ENCODE results near the gene ENTPD5. TPM values are rescaled to one million over a fixed set of nuclear protein-coding genes. Genes with fewer than 3 reads are reported as not detected.
"Not testable (repeated sequence)": the region's sequence is repeated elsewhere in the genome, so short reads cannot be mapped to it uniquely, and the experiment has no call there.

ENTPD5 gene
- total RNA-seq, 1 donor from 2014 or later: 9.9 TPM

DNA sequence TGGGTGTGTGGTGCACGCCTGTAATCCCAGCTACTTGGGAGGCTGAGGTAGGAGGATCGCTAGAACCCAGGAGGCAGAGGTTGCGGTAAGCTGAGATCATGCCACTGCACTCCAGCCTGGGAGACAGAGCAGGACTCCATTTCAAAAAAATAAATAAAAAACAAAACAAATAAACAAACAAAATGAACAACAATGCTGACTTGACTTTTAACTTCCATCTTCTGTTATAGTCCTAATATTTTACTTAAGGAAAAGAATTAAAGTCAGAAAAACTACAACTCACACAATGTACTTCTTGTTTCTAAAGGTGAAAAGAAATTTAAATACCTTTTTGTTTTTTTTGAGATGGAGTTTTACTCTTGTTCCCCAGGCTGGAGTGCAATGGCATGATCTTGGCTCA lies 13.4 kb downstream of the ENTPD5 start:
- DNase-seq: not testable (repeated sequence)

DNA sequence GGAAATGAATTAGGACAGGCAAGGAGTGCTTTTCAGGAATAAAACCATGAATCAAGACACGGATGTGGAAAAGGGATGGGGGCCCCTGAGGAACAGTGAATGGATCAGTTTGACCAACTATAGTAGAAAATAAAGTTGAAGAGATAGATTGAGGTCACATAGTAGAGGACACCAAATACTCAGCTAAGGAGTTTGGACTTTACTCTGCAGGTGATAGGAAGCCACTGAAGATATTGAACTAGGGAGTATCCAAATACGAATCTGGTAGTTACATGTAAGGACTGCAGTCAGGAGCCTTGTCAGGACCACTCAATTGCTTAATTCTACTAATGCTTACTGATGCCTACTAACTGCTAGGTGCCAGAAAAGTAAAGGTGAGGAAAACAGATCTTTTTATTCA lies 20.4 kb downstream of the ENTPD5 start:
- no peak for DNase-seq

DNA sequence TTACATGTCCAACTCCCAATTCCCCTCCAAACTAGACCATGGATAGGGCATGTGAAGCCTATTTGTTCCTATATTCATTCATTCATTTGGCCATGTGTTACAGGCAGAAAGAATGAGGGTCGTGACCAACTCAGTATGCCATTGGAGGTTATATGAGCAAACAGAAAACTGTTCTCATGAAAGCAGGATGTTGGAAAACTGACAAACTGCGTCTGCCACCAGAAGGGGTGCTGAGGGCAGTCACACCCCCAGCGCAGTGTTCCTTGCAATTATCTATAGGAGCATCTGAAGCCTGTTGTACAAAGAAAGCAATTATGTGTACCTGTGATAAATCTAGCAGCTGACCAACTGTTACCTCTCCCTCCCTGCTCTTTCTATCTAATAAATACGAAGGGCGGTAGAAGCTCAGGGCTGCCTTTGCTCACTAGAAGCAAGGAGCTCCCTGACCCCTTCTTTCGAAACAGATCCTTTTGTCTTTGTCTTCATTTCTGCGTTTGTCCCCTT lies 21.1 kb downstream of the ENTPD5 start:
- DNase-seq: no peak

DNA sequence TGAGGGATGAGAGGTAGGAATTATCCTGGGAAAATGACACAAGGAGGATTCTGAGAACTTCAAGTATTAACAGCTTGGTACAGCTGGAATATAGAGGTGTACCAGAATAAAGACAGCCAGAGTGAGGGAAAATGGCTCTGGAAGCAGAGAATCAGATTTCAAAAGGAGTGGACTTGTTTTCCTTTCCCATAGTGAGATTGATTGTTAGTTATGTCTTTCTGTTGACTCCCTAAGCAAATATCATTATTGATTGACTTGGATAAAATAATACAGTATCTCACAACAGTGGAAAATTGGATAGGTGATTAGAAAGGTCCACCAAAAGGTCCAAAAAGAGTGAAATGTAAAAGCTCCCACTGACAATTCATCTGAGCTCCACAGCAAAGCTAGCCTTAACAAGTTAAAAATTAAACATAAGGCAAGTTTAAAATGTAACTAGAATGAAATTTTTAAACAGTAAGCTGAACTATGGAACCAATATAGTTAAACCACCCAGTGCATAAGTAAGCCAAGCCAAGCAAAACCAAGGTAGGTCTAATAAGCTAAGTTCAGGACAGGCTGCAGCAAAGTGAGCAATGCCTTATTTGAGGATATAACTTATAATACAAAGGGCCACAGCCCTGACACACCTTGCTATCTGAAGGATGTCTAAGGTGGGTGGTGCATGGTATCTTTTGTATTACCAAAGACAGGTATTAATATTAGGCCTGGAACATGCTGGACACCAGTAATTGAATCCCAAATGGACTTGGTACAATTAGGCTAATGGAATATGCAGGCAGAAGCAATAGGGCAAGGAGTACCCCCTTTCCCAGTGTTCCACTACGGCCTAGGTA lies 21.8 kb downstream of the ENTPD5 start:
- no peak for DNase-seq

DNA sequence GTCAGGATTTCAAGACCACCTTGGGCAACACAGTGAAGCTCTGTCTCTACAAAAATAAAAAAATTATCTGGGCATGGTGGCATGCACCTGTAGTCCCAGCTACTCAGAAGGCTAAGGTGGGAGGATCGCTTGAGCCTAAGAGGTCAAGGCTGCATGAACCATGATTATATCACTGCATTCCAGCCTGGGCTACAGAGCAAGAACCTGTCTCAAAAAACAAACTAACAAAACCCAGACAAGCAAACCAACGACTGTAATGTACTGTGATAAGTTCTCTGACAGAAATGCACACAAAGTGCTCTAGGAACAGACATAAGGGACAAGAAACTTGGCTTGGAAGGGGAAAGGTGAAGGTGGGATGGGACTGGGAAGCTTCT lies 22.4 kb downstream of the ENTPD5 start:
- no peak for DNase-seq

DNA sequence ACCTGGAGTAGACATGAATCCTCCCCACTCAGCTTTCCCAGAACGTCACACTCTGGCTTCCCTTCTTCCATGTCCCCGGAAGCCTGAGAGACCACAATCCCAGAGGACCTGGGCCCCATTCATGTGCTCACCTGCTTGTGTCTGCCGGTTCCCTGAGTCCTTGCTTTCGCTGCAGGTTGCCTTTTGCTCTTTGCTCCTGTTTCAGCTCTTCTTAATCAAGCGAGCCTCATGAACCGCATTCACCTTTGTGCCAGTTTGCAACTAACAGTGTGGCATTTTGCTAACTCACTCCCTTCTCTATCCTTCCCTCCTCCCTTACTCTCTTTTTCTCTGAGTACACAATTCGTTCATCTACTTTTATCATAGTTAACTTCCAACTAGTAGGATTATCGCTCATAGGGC lies 23.1 kb downstream of the ENTPD5 start:
- no peak for DNase-seq

DNA sequence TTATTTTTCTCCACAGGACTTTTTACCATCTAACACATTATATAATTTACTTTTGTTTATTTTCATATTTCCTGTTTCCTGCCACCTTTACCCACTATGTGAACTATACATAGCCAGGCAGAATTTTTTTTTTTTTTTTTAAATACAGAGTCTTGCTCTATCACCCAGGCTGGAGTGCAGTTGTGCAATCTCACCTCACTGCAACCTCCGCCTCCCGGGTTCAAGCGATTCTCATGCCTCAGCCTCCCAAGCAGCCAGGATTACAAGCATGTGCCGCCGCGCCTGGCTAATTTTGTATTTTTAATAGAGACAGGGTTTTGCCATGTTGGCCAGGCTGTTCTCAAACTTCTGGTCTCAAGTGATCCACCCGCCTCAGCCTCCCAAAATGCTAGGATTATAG lies 24.2 kb downstream of the ENTPD5 start:
- not testable (repeated sequence) for DNase-seq

DNA sequence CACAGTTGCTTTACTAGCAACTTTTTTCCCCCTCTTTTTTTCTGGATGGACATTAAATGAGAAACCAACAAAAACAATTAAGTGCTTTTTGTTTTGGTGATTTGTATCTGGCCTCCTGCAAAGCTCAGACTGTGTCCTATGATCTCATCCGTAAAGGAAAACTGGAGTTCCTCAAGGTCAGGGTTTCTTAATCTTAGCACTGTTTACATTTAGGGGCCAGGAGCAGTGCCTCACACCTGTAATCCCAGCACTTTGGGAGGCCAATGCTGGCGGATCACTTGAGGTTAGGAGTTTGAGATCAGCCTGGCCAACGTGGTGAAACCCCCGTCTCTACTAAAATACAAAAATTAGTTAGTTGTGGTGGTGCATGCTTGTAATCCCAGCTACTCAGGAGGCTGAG lies 28.0 kb downstream of the ENTPD5 start:
- DNase-seq: no peak

DNA sequence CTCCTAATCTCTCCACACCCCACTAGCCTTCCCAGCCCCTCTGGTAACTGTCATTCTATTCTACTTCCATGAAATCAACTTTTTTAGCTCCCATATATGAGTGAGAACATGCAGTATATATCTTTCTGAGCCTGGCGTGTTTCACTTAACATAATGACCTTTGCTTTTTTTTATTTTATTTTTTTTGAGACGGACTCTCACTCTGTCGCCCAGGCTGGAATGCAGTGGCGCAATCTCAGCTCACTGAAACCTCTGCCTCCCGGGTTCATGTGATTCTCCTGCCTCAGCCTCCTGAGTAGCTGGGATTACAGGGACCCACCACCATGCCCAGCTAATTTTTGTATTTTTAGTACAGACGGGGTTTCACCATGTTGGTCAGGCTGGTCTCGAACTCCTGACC lies 30.4 kb downstream of the ENTPD5 start:
- not testable (repeated sequence) for DNase-seq

DNA sequence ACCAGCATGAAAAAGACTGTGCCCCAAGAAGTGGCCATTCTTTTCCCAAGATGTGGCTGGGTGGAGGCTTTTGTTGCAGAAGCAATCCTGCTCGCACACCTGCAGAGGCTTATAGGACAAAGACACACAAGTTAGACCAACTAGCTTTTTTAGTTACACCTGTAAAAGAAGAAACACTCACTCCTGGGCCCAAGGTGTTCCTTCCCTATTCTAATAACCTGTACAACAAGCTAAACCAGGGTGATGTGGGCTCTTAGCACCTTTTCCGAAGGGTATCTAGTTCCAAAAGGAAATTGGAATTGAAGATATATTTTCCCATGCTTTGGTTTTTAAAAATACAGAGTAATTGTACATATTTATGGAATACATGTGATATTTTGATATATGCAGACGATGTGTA lies 31.0 kb downstream of the ENTPD5 start:
- no peak for DNase-seq

DNA sequence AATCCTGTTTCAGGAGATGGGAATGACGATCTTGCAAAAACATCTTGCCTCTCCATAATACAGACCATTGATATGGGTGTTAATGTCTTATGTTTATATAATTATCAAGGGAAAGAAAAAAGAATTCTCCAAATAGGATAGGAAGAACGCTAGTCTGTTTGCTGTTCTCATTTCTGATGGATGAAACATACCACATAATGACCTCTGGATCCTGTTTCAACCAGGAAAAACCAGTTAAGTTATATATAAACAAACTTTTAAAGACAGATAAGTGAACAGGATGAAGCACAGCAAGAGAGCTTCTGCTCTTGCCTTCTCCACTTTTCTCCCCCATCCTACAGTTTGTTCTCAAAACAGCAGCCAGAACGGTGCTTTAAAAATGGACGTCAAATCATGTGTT lies 41.2 kb downstream of the ENTPD5 start:
- DNase-seq: no peak

DNA sequence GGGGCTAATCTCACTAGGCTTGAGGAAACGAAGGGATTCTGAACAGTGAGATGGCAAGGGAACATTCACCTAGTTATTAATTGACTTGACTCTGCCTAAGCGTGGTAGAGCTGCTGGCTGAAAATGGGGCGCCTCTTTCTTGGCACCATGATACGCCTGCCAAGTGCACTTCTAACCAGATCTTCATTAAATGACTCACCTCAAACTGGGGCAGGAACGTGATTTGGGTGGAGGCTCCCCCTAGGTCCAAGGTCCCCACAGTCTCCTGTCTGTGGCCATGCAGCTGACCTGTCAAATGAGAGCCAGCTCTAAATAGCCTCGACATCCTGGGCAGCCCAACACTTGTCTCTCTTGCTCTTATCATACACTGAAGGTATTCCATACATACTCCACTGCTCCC lies 43.0 kb downstream of the ENTPD5 start:
- DNase-seq: no peak

DNA sequence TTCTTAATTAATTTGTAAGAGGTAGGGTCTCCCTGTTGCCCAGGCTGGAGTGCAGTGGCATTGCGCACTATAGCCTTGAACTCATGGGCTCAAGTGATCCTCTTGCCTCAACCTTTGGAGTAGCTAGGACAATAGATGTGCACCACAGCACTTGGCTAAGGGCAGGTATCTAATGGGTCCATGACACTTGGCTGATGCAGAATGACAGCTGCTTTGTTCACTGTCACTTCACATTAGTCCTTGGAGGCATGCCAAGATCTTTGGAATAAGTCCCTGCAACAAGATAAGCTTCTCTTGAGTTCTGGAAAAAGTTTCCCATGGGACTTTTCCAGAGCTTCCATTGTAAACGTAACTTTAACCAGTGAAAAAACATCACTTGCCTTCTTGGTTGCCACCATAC lies 45.6 kb downstream of the ENTPD5 start:
- no peak for DNase-seq

DNA sequence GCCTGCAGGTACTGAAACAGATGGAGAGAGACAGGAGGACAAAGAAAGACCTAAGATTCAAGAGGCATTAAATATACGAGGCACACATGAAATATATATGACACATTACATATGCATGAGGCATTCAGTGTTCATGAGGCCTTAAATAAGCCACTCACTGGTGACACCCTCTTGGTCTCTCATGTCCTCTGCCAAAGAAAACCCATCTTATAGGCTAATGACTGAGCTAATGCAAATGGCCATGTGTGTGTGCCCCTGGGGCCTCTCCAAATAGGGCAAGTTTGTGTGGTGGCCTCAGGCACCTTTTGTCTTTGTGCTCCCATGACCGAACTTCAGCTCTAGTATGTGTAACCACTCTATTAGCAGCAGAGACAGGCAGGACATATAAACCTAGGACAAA lies 50.2 kb downstream of the ENTPD5 start:
- DNase-seq: no peak

DNA sequence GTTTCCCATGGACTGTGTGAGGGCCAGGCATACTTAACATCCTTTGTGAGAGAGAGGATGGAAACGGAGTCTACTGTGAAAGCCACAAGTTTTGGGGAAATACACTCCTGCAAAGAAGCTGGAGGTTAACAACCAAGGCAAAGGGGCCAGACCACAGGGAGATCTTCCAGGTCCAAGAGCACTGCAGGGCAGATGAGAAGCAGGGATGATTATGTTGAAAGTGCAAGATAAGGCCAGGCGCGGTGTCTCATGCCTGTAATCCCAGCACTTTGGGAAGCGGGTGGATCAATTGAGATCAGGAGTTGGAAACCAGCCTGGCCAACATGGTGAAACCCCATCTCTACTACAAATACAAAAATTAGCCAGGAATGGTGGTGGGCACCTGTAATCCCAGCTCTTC lies 53.9 kb downstream of the ENTPD5 start:
- DNase-seq: no peak

DNA sequence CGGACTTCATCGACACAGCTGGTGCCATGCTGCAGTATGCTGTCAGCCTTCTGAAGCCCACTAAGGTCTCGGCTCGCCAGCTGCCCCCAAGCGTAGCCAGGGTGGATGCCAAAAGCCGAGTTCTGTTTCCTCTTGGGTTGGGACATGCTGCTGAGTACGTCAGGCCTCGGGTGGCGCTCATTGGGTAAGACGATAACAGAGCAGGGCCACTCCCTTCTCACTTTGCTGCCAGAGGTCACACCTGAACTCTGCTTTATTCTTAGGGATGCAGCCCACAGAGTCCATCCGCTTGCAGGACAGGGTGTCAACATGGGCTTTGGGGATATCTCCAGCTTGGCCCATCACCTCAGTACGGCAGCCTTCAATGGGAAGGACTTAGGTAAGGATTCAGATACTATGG lies 57.9 kb downstream of the ENTPD5 start:
- no peak for DNase-seq

DNA sequence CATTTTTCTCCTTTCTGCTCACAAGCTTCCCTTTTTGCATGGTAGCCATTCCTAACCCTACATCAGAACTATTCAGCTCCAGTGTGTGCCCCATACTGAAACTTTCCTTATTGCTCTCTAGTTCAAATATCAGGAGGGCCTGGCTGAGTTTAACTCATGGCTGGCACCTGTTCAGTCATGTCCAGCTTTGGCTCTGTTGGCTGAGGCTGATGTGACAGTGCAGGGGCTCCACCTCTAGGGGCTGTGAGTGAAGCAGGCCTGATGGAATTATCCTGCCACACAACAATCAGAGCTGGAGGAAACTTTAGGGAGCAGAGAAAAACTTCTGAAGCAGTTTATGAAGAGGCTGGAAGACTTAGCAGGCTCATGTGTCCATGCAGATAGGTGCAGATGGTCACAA lies 60.5 kb downstream of the ENTPD5 start:
- DNase-seq: no peak

DNA sequence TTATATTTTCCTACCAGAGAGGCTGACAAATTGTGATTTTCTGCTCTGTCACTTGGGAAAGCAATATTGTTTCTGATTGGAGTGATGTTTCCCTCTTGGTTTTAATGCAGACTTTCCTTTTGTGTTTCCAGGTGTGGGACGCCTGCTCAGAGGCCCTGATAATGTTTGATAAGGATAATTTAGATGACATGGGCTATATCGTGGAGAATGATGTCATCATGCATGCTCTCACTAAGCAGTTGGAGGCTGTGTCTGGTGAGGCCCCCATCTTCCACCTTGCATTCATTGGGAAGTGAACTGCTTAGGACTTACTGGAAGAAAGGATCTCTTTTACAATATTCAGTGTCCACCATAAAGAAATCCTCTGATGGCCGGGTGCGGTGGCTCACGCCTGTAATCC lies 63.4 kb downstream of the ENTPD5 start:
- DNase-seq: no peak

DNA sequence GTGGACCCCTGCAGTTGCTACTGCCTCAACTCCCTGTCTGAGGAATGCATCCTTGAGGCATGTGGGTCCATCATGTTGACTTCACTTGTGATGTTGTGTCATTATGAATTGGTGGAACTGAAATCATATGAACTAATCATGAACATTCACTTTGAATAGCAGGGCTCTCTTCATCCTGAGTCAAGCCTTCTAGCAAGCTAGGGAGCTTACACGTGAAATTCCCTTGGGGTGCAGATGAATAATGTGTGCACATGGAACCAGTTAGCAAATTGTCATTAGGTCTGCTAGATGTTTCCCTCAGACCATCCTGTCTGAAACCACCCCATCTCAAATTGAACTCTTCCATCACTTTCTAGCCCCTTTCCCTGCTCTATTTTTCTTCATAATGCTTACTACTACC lies 65.4 kb downstream of the ENTPD5 start:
- DNase-seq: no peak

DNA sequence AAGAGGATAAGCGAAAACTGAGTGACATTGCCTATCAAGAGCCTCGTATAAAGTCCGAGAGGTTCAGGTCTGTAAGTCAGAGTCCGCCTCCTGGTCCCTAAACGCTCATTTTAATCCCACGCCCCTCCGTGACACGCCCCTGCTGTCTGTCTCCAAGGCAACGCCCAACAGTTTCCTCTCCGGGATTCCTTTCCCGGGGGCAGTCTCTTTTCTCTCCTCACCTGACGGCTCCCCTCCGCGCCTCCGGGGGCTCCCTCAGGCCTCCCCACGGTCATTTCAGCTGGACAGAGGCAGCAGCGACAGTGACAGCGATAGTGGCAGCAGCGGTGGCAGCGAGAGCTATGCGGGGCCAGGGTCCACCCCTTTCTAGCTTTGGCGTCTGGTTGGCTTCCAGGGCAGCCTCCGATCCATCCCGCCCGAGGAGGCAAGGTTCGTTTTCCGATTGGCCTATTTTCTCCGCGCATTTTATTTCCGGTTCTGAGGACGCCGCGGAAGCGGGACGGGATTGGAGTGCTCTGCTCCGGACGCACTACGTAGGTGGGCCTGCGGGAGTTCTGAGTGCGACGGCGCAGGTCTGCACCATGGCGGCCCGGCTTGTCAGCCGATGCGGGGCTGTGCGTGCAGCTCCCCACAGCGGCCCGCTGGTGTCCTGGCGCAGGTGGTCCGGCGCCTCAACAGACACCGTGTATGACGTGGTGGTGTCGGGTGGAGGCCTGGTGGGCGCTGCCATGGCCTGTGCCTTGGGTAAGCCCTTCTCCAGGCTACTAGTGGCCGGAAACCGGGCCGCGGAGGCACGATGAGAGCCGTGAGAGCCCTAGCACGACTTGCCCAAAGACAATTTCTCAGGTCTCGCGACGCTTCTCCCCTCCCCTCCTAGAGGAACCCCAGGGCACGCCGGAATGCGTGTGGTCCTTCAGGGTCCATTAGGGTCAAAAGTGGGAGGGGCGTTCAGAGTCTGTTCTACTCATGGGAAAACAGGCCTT lies 69.0 kb downstream of the ENTPD5 start, which contains the start of the genes COQ6 and FAM161B:
COQ6 (plus strand) TSS at position 551 of the 983 bp plus-strand sequence; CDS start at position 582, 31 bp downstream.
FAM161B (minus strand) TSS at position 343 of the 983 bp plus-strand sequence; CDS start at position 275, 68 bp downstream.
- peak; percentile 98 for DNase-seq

DNA sequence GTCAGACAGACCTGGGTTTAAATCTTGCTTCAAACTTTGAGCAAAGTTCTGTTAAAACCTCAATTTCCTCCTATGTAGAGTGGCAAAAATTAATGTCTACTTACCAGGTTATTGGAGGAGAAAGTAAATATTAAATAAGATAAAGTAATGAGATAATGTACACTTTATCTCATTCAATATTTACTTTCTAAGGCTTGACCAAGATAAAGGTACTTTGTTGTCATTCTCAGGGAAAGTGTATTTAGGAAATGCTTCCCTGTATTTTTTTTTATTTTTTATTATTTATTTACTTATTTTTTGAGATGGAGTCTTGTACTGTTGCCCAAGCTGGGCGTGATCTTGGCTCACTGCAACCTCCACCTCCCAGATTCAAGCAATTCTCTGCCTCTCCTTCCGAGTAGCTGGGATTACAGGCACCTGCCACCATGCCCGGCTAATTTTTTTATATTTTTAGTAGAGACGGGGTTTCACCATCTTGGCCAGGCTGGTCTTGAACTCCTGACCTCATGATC lies 73.9 kb downstream of the ENTPD5 start:
- no peak for DNase-seq

DNA sequence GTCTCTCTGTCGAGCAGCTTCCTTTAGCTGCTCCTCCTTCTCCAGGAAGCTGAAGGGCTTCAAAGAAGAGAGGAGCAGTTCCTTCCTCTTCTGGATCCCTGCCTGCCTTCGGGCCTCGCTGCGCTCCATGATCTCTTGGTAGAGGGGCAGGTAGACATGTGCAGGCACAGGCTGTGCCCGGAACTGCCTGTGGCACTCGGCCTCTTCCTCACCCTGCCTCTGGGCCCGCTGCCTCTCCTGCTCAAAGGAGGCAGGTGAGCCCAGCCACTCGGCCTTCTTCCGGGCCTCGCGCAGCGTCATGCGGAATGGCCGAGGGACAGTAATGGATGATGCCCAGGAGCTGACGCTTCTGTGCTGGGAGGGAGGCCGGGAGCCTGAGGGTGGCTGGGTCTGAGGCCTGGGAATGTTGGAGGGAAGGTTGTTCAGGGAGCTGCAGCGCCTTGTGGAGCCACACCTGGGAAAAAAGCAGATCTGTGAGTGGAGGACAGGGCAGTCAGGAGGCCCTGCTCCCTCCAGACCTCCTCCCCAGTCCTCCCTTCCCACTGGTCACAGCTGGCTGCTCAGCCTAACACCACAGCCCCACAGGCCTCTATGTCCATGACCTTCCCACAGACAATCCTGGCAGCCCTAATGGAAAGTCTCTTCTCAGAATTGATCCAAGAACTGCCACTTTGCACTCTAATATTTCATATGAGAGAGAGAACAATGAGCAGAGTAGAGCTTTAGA lies 74.5 kb downstream of the ENTPD5 start:
- DNase-seq: no peak
